T-helper 9 cell (primary cell): ENCODE data around the gene AJUBA.

Source experiments
- DNase-seq: peaks from one replicate; pipeline ENCODE4 v3.0.0-alpha.2; 2020

Gene AJUBA

GRCh38 chr14:22932146-22932545, 50.2 kb downstream of the AJUBA start:
- DNase-seq, result no peak

DNA sequence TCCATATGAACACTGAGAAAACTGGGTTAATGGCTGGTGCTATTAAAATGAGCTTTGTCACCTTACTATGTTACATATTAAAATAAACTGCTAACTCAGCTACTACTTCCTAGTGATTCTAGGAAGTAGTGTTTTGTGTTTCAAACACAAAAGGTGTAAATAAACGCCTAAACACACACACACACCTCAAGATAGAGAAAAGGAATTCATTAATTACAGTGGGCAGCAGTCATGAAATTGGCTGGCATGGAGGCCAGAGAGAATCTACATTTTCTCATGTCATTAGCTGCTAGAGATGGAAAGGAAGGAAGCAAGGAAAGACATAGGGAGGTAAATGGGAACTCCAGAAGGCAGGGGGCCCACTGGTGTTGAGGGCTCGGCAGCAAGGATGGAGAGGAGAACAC, 52.4 kb downstream of the AJUBA start:
- DNase-seq, result no peak

DNA sequence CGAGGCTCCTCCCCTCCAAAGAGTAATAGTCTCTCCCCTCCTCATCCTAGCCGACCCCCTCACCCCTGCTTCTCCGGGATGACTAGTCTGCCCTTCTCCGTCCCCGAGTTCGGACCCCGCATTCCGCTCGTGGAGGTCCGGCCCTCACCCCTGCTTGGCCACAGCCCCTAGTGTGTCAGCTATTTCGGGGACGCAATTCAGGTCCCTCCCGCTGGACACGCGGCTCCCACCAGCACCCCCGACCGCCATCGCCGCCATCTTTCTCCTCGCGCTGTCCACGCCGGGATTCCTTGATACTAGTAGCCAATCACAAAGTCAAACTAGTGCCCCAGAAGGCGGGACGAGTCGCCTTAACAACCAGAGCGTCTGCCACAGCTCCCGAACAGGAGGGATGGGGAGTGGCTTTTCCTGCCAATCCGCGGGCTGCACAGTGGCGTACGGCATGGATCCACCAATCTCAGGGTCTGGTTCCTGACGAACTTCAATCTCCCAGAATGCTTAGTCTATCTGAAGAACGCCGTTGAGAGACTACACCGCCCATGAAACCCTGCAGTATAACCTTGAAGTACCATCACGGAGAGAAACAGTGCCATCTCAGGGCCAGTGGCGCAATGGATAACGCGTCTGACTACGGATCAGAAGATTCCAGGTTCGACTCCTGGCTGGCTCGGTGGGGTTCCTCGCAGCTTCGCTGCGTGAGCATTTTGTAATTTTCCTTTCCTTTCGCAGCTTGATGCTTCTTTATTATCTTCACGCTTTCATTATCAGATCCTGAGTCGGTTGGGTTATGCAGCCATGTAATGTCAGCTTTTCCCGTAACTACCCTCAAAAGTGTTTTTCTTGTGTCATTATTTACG, 53.0 kb downstream of the AJUBA start, which contains the start of gene PRMT5:
PRMT5 (minus strand) TSS at position 273 of the 857 bp plus-strand sequence; CDS start at position 258, 15 bp downstream.
- DNase-seq, result peak; percentile 95

GRCh38 chr14:22928237-22929103, 53.9 kb downstream of the AJUBA start:
- no peak for DNase-seq

DNA sequence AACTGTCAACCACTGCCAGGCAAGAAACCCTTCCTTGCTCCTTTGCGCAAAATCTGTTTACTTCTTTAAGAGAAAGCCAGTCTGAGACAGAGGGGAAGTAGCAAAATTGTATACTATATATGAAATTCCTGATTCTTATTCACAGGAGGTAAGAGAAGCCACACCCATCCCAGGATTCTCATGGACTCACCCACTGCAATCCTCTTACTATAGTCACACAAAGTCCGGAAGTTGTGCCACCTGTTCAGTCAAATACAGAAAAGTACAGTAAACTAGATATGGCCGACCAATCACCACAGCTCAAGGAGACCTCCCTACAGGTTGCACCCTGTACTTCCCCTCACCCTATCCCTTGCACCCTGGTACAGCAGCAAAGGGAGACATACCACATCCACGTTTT, 56.0 kb downstream of the AJUBA start:
- no peak for DNase-seq

- DNase-seq, result no peak
Observed at GRCh38 chr14:22925513-22925912, 56.8 kb downstream of the AJUBA start.

DNA sequence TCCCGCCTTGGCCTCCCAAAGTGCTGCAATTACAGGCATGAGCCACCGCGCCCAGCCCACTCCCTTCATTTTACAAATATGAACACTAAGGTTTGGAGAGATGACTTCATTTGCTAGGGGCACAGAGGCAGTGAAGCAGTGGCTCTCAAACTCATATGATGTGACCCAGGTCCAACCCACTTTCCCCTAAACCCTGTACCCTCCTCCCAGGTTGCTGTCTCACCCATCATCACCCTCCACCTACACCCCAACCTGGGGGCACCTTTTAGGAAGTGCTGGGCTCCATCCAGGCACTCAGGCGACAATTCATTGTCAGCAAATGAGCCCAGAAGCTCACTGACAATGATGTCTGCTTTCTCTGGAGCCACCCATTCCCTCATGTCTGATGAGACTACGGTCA, 58.6 kb downstream of the AJUBA start:
- DNase-seq, result no peak

- DNase-seq, result no peak
Observed at GRCh38 chr14:22922294-22922693, 60.1 kb downstream of the AJUBA start.
